Stimulated activated CD8-positive, alpha-beta memory T cell treated with anti-CD3 and anti-CD28 coated beads, Interleukin-15, amount 100 ng/mL, for 24 hours (primary cell): Measurements from ENCODE around the gene SLC22A31.
"Not testable (repeated sequence)": the region's sequence is repeated elsewhere in the genome, so short reads cannot be mapped to it uniquely, and the experiment has no call there.

Source experiments
- DNase-seq: peaks from one replicate; pipeline ENCODE4 v3.0.0-alpha.2; 2020; ENCODE audit warnings: low read depth

The SLC22A31 gene

DNA sequence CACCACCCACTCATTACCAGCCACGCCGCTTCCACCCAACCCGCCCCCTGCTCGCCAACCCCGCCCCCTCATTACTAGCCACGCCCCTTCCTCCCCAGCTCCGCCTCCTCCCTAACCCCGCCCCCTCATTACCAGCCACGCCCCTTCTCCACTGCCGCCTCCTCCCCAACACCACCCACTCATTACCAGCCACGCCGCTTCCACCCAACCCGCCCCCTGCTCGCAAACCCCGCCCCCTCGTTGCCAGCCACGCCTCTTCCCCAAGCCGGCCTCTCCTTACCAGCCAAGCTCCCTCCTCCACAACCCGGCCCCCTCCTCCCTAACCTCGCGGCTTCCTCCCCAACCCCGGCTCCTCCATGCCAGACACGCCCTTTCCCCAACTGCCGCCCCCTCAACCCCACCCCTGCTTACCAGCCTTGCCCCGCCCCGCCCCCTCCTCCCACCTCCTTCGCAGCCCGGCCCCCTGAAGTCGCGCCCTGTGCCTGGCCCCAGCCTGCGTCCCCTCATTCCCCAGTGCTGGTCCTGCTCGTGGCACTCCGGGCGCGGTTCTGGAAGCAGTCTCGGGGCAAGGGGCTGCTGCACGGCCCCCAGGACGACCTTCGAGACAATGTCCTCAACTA lies 7.3 kb downstream of the SLC22A31 start:
- DNase-seq: peak; percentile 41

DNA sequence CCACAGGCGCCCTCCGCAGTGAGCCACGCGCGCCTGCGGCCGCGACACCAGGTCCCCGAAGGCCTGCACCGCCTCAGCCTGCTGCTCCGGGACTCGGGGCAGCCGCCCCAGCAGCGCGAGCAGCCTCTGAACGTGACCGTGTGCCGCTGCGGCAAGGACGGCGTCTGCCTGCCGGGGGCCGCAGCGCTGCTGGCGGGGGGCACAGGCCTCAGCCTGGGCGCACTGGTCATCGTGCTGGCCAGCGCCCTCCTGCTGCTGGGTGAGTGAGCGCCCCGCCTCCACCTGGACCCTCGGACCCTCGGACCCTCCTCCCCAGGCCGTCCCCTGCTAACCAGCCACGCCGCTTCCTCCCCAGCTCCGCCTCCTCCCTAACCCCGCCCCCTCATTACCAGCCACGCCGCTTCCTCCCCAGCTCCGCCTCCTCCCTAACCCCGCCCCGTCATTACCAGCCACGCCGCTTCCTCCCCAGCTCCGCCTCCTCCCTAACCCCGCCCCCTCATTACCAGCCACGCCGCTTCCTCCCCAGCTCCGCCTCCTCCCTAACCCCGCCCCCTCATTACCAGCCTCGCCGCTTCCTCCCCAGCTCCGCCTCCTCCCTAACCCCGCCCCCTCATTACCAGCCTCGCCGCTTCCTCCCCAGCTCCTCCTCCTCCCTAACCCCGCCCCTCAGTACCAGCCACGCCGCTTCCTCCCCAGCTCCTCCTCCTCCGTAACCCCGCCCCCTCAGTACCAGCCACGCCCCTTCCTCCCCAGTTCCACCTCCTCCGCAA lies 8.0 kb downstream of the SLC22A31 start:
- not testable (repeated sequence) for DNase-seq

DNA sequence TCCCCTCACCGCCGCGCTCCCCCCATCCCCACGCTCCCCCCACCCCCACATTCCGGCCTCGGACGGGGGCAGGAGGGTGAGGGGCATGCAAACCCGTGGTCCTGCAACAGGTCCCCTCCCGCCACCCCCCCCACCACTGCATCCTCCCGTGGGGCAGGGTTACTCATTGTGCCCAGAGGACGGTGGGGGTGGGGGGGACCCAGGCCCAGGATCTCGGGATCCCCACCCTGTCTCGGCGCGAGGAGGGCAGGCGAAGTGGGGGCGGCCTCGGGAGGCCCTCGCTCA lies 8.5 kb downstream of the SLC22A31 start:
- no peak for DNase-seq

DNA sequence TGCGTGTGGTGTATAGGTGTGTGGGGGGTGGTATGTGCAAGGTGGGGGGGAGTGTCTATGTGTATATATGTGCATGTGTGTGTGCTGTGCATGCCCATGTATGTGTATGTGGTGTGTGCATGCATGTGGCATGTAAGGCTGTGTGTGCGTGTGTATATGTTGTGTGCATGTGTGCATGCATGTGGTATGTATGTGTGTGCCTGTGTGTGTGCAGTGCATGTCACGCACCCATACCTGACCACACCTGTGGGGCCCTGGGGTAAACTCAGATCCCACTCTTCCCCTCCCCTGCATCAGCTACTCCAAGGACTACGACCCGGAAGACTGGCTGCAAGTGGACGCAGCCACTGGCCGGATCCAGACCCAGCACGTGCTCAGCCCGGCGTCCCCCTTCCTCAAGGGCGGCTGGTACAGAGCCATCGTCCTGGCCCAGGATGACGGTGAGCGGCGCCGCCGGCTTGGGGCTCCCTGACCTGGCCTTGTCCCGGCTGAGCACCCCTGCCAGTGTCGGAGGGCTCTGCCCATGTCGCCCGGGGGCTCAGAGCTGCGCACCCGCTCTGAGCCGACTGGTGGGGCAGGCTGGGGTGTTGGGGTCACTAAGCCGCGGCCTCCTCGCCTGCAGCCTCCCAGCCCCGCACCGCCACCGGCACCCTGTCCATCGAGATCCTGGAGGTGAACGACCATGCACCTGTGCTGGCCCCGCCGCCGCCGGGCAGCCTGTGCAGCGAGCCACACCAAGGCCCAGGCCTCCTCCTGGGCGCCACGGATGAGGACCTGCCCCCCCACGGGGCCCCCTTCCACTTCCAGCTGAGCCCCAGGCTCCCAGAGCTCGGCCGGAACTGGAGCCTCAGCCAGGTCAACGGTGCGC lies 9.1 kb downstream of the SLC22A31 start:
- no peak for DNase-seq

DNA sequence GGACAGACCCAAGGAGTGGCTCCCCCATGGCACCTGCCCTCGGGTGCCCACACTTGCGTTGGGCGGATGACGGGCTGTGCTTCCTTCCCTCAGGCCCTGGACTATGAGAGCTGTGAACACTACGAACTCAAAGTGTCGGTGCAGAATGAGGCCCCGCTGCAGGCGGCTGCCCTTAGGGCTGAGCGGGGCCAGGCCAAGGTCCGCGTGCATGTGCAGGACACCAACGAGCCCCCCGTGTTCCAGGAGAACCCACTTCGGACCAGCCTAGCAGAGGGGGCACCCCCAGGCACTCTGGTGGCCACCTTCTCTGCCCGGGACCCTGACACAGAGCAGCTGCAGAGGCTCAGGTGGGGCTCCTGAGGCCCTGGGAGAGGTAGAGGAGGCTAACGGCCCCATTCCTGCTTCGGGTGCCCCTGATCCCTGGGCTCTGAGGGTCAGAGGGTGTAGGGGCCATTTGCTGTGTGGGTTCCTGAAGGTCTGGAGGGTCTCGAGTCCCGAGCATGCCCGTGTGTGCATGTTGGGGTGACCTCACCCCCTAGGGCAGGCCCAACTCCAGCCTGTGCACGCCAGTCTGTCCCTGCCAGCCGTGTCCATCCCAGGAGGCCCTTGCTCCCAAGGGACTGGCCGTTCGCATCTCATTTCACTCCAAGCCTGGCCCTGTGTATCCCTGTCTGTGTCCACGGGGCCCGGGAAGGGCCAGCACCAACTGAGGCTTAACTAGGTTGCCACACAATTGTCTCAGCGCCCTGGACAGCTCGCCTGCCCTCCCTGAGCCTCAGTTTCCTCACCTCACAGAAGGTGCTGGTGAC lies 10.0 kb downstream of the SLC22A31 start:
- no peak for DNase-seq

DNA sequence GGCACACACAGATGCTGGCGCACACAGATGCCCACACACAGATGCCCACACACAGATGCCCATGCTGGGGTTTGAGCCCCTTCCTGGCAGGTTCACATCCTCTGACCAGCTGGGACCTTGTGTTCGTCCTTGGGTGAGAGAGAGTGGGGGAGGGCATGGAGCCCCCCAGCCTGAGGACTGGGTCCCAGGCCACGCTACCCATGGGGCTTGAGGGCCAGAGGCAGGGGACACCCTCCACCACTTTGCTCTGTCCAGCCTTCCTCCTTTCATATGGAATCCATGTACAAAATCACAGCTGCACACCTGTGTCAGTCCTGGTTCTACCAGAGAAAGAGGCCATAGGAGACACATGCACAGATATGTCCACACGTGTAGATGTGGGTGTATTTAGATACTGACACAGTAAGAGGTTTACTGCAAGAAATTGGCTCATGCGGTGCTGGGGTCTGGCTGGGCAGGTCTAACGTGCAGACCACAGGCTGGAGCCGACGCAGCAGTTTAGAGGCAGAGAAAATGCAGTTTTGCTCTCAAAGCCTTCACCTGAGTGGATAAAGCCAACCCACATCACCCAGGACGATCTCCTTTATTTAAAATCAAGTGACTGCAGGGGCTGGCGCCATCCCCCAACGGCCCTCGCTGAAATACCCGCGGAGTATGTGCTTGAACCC lies 10.8 kb downstream of the SLC22A31 start:
- DNase-seq: no peak

DNA sequence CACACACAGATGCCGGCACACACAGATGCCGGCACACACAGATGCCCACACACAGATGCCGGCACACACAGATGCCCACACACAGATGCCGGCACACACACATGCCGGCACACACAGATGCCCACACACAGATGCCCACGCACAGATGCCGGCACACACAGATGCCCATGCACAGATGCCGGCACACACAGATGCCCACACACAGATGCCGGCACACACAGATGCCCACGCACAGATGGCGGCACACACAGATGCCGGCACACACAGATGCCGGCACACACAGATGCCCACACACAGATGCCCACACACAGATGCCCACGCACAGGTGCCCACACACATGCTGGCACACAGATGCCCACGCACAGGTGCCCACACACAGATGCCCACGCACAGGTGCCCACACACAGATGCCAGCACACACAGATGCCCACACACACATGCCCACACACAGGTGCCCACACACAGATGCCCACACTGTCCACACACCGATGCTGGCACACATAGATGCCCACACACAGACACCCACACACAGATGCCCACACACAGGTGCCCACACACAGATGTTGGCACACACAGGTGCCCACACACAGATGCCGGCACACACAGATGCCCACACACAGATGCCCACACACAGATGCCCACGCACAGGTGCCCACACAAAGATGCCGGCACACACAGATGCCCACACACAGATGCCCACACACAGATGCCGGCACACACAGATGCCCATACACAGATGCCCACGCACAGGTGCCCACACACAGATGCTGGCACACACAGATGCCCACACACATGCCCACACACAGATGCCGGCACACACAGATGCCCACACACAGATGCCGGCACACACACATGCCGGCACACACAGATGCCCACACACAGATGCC lies 11.6 kb downstream of the SLC22A31 start:
- not testable (repeated sequence) for DNase-seq

DNA sequence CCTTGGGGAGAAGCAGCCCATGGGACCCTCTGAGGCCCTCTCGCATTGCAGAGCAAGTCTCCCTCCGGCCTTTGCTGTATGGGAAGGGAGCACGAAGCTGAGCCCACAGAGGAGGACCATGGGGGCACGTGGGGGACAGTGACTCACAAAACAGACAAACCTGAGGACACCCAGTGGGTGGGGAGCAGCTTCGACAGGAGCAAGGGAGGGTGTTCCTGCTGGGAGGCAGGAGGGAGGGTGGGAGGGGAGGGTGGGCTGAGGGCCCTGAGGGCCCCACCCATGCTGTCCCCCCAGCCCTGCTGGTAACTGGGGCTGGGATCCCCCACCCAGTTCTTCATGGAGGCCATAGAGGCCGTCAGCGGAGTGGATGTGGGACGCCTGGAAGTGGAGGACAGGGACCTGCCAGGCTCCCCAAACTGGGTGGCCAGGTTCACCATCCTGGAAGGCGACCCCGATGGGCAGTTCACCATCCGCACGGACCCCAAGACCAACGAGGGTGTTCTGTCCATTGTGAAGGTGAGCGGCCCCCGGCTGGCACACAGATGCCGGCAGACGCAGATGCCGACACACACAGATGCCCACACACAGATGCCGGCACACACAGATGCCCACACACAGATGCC lies 12.5 kb downstream of the SLC22A31 start:
- no peak for DNase-seq

DNA sequence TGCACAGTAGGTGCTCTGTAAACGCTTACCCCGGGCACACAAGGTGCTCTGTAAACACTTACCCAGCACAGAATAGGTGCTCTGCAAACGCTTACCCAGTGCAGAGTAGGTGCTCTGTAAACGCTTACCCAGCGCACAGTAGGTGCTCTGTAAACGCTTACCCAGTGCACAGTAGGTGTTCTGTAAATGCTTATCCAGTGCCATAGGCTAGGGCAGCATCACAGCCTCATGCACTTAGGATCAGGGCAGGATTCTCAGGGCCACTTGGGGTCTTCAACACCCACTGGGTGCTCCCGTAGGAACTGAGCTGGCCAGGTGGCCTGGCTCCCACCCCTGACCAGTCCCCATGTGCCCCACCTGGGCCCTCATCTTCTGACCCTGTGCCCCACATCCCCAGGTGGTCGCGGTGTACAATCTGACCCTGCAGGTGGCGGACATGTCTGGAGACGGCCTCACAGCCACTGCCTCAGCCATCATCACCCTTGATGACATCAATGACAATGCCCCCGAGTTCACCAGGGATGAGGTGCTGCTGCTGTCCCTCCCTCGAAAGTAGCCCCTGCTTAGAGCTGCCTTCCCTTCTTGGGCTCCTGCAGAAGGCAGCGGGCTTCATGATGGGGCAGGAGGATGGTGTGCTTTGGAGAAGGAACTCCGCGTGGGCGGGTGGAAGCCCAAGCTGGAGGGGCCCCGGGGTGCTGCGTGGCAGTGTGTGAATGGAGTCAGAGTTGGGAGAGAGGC lies 13.1 kb downstream of the SLC22A31 start:
- DNase-seq: no peak

DNA sequence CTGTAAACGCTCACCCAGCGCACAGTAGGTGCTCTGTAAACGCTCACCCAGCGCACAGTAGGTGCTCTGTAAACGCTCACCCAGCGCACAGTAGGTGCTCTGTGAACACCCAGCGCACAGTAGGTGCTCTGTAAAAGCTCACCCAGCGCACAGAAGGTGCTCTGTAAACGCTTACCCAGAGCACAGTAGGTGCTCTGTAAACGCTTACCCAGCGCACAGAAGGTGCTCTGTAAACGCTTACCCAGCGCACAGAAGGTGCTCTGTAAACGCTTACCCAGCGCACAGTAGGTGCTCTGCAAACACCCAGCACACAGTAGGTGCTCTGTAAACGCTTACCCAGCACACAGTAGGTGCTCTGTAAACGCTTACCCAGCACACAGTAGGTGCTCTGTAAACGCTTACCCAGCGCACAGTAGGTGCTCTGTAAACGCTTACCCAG lies 13.7 kb downstream of the SLC22A31 start:
- not testable (repeated sequence) for DNase-seq

DNA sequence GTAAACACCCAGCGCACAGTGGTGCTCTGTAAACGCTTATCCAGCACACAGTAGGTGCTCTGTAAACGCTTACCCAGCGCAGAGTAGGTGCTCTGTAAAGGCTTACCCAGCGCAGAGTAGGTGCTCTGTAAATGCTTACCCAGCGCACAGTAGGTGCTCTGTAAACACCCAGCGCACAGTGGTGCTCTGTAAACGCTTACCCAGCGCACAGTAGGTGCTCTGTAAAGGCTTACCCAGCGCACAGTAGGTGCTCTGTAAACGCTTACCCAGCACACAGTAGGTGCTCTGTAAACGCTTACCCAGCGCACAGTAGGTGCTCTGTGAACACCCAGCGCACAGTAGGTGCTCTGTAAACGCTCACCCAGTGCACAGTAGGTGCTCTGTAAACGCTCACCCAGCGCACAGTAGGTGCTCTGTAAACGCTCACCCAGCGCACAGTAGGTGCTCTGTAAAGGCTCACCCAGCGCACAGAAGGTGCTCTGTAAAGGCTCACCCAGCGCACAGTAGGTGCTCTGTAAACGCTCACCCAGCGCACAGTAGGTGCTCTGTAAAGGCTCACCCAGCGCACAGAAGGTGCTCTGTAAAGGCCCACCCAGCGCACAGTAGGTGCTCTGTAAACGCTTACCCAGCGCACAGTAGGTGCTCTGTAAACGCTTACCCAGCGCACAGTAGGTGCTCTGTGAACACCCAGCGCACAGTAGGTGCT lies 14.3 kb downstream of the SLC22A31 start:
- not testable (repeated sequence) for DNase-seq

DNA sequence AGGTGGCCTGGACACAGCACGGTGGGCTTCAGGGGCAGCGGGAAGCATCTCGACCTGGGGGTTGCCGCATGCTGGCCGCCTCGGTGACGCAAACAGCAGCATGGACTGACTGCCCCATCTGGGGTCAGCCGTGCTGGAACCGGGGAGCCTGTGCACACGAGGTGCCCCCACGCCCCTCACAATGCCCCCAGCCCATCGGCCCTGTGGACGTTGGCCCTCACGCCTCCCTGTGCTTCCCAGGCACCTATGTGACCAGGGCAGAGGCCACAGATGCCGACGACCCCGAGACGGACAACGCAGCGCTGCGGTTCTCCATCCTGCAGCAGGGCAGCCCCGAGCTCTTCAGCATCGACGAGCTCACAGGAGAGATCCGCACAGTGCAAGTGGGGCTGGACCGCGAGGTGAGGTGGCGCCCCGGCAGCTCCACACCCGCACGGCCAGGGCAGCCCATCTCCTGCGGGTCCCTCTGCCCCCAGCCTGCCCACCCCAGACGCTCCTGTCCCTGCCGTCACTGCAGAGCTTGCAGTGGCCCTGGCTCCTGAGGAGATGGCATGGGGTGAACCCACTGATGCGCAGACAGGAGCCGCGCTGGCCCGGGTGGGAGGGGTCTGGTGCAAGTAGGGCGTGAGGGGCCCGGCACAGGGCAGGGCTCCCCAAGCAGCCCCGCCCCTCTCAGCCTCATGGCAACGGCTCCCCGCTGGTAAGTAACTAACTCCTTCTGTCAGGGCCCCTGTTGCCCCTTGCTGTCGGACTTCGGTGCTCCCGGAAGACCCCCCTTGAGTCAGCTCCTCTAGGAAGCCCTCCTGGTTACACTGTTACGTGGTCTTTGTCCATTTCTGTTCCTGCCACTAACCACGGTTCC lies 15.2 kb downstream of the SLC22A31 start:
- DNase-seq: no peak

DNA sequence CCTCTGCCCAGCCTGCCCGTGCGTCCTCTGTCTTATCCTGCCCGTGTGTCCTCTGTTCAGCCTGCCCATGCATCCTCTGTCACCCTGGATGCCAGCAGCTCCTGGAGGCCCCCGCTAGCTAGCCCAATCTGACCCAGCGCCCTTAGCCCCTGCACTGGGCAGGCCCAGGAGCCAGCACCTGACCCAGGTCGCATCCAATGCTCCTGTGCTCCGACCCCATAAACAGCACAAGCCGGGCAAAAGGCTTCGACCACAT lies 15.7 kb downstream of the SLC22A31 start:
- DNase-seq: no peak

DNA sequence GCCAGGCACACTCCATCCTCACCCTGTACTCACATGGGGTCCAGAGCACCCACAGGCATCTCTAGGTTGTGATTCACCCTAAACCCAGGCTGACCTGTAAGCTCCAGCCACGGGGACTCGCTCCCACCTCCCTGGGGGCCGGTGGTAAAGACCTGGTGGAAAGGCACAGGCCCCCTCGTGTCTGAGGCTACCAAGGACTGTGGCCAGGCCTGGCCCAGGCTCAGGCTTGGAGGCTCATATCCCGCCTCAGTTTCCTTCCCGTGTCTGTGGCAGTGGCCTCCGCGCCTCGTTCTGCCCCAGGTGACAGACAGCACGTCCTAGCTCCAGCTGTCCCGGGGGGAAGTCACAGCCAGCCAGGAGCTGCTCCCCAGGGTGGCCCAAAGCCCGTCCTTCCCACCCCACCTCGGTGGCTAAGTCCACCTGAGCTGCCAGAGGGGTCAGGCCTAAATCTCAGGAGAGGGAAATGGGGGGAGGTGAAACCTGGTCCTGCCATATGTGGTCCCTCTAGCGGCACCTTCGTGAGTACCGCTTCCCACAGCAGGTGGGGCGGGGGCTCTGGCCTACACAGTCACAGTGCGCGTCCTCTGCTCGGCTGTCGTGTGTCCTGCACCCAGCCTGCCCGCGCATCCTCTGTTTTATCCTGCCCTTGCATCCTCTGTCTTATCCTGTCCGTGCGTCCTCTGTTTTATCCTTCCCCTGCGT lies 16.2 kb downstream of the SLC22A31 start:
- no peak for DNase-seq

DNA sequence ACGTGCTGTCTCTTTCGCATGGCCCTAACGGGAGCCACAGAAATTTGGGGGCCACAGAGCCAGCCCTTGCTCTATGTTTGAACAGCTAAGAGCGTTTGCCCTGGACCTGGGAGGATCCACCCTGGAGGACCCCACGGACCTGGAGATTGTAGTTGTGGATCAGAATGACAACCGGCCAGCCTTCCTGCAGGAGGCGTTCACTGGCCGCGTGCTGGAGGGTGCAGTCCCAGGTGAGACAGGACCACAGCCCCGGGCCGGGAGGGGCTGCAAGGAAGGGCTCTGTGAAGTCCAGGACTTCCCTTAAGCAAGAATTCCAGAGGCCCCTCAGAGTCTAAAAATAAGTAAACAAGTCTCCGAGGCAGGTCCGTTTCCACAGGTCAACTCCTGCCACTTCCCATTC lies 16.9 kb downstream of the SLC22A31 start:
- DNase-seq: no peak

DNA sequence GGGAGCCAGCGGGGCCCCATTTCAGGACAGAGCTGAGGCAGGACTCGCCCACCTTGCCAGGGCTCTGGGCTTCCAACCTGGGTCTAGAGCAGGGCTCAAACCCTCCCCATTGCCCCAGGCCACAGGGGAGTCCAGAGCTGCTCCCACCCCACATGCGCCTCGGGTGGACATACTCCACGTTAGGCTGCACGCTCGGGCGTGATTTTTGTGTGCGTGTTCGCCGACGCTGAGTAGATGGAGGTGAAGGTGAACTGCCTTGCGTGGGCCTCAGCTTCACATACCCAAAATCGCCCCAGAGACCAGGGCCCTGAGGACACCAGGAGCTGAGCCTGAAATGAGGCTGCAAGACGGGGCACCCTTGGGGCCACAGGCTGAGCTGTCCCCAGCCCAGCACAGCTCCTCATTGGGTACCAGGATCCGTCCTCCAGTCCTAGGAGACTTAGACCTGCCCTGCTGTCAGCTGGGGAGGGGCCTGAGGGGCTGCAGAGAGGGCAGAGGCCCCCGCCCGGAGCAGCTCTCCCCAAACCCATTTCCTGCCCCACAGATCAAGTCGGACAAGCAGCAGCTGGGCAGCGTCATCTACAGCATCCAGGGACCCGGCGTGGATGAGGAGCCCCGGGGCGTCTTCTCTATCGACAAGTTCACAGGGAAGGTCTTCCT lies 20.6 kb downstream of the SLC22A31 start:
- no peak for DNase-seq

DNA sequence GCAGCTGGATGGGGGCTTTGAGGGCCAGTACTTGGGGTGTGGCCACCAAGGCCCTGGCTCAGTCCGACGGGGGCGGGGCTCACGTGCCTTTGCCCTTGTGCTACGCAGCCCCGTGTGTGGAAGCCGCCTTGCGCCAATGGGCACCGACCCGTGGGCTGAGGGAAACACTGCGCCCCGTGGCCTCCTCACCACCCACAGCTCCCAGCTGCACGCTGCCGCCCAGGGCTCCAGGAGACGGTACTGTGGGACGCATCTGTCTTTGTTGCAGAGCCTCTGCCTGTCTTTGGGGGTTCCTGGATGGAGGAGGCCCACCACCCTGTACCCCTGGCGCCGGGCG lies 21.2 kb downstream of the SLC22A31 start:
- no peak for DNase-seq
